Measurements from ENCODE around the gene LAMC3.

DNA sequence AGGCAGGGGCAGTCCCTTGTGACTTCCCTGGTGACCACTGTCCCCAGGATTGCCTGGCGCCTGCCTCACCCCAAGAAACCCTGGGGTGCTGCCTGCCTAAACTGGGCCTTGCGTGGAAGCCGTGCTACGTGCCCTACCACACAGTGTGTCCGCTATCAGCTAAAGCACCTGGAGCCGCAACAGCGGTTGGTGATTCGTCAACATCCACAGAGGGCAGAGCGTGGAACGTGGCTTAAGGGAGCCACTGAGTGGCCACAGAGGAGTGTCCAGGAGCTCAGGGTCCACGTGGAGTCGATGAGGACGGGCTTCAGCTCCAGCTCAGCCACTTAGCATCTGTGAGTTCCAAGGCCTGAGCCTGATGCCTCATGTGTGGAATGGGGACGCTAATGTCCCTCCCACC lies 25.3 kb downstream of the LAMC3 start:
- TF ChIP-seq POLR2A (IDR thresholded peaks at IDR 0.05; ENCODE audit: low read length) (no peak), GATA1 (IDR thresholded peaks at IDR 0.05; ENCODE audit: low read depth, low read length) (no peak)

All from erythroblast (primary cell).